ENCODE measurements around the gene PTCH2. TPM values are rescaled to one million over a fixed set of nuclear protein-coding genes. Genes with fewer than 3 reads are reported as not detected.
A peak's percentile ranks its signal among the peaks of the same experiment; 100 is the strongest.

PTCH2 gene
- polyA plus RNA-seq, 3 donors from 2014 or later: 0.20 TPM; not detected in 2

DNA sequence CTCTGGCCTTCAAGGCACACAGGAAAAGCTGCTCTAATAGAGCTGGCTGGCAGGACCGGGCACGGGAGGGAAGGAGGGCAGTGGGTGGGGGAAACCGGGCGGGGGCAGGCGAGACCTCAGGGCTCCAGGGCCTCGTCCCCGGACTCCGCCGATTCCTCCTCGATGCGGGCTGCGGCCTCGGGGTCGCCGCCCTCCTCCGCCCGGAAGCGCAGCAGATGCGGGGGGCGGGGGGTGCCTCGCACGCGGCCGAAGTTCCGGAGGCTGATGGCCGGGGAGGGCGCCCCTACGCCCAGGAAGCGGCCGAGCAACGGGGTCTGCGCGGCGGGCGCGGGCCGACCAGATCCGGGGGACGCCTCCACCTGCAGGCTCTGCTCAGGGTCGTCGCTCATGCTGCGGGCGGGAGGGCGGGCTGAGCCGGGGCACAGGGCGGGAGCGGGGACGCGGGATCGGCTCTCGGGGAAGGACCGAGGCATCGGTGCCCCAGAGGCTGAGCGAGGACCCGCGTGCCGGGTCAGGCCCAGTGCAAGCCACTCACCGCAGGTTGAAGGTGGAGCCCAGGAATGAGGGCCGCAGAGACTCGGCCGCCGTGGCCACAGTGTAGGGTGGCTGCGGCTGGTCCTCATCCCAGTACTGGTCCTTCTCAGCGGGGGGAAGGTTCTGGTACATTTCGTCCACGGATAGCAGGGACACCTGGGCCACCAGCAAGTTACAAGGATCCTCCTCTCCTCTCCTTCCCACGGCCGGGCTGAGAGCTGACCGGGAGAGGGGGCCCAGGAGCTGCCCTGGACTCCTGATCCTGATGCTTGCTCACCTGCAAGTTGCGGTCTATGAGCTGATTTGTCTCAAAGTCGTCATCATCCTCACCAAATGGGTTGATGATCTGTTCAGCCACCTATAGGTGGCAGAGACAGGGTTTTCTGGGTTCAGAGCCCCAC, 58.7 kb downstream of the PTCH2 start:
- H3K36me3 Mint-ChIP-seq: peaks cover 3 to 19% (median 14%) of the 10 kb centered on the region in 3 donors
- H3K27me3 Mint-ChIP-seq (ENCODE audit: low read depth in 3 of 3): peaks cover 0 to 2% (median 0%) of the 10 kb centered on the region in 3 donors
- DNase-seq: peak; percentile 60 to 64 (median 60)
- H3K9me3 Mint-ChIP-seq: no peaks in the 10 kb centered on the region
- peak overlapping the region; percentile 79 to 97 (median 93) for H3K27ac Mint-ChIP-seq
- peak overlapping the region; percentile 76 to 86 (median 78) for H3K4me3 Mint-ChIP-seq
- H3K4me1 Mint-ChIP-seq: peaks cover 32 to 34% of the 10 kb centered on the region in 2 donors

DNA sequence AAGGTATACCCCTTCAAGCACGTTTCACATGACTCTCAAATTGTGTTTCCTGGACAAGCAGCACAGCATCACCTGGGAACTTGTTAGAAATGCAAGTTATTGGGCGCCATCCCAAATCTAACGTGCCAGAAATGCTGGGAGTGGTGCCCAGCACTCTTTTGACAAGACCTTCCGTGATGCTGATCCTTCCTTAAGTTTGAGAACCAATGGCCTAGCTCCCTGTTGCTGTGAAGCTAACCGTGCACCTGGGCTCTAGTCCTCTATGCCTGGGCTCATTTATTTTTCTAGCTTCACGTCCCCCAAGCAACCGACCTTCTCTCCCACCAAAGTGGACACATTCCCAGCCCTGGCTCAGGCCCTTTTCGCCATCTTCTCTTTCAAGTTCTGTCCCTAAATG, 59.4 kb downstream of the PTCH2 start:
- Mint-ChIP-seq H3K27ac (peak overlapping the region; percentile 79 to 96 (median 84)), H3K4me3 (peak overlapping the region; percentile 76 to 86 (median 78)), H3K4me1 (peaks cover 36% of the 10 kb centered on the region in 2 donors), H3K9me3 (no peaks in the 10 kb centered on the region), H3K27me3 (ENCODE audit: low read depth in 3 of 3) (peaks cover 0 to 2% (median 0%) of the 10 kb centered on the region in 3 donors), H3K36me3 (peaks cover 5 to 24% (median 14%) of the 10 kb centered on the region in 3 donors)
- no peak for DNase-seq

DNA sequence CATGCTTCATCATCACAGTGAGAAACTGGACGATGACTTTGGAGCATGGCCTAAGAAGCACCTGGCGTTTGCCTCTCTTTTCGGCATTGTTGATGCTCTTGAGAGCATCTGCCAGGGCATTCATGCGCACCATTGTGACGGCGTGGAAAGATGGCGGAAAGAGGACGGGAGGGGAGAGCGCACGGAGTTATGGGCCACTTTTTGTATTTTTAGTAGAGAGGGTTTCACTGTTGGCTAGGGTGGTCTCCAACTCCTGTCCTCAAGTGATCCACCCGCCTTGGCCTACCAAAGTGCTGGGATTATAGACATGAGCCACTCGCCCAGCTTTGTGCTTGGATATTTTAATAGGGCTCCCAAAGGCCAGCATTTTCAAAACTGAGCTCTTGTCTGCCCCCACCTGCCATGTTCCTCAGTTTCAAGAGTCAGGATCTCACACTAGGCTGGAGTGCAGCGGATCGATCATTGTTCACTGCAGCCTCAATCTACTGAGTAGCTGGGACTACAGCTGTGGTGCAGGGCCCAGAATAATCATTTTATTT, 62.4 kb downstream of the PTCH2 start:
- Mint-ChIP-seq H3K9me3 (no peaks in the 10 kb centered on the region), H3K4me1 (peaks cover 45 to 54% of the 10 kb centered on the region in 2 donors), H3K27me3 (ENCODE audit: low read depth in 3 of 3) (peaks cover 2 to 8% (median 6%) of the 10 kb centered on the region in 3 donors), H3K27ac (peak overlapping the region in 1 of 6 donors; percentile 52), H3K36me3 (peaks cover 7 to 38% (median 24%) of the 10 kb centered on the region in 3 donors), H3K4me3 (no peak overlapping the region)
- no peak for DNase-seq

DNA sequence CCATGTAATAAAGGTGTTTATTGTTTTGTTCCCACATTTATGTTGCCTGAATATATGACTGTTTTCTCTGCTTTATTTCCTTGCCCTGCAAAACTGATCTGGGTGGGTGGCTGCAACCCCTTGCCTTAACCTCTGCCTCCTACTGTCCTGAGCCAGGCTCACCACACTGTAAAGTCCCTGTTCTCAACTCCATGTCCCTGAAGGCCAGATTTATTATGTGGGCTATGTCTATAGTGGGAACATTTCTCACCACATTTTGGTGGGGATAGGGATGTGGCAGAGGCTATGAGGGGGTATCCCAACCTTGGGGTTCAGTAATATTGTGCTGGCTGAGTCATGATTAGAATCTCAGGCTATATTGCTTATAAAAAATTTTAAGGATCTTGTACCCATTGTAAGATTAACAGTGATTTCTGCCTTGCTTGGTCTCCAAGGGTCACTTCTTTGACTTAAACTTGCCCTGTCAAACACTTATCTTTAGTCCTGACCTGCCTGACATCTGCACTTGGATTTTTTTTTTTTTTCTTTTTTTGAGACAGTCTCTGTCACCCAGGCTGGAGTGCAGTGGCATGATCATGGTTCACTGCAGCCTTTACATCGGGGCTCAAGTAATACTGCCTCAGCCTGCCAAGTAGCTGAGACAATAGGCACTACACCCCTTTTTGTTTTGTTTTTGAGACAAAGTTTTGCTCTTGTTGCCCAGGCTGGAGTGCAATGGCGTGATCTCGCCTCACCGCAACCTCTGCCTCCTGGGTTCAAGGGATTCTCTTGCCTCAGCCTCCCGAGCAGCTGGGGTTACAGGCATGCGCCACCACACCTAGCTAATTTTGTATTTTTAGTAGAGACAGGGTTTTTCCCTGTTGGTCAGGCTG, 64.1 kb downstream of the PTCH2 start:
- Mint-ChIP-seq H3K27me3 (ENCODE audit: low read depth in 3 of 3) (peaks cover 2 to 12% (median 9%) of the 10 kb centered on the region in 3 donors), H3K9me3 (no peaks in the 10 kb centered on the region), H3K27ac (peak overlapping the region in 5 of 6 donors; percentile 61 to 76 (median 72)), H3K36me3 (peaks cover 7 to 38% (median 24%) of the 10 kb centered on the region in 3 donors), H3K4me3 (no peak overlapping the region), H3K4me1 (peaks cover 39 to 52% of the 10 kb centered on the region in 2 donors)
- no peak for DNase-seq

DNA sequence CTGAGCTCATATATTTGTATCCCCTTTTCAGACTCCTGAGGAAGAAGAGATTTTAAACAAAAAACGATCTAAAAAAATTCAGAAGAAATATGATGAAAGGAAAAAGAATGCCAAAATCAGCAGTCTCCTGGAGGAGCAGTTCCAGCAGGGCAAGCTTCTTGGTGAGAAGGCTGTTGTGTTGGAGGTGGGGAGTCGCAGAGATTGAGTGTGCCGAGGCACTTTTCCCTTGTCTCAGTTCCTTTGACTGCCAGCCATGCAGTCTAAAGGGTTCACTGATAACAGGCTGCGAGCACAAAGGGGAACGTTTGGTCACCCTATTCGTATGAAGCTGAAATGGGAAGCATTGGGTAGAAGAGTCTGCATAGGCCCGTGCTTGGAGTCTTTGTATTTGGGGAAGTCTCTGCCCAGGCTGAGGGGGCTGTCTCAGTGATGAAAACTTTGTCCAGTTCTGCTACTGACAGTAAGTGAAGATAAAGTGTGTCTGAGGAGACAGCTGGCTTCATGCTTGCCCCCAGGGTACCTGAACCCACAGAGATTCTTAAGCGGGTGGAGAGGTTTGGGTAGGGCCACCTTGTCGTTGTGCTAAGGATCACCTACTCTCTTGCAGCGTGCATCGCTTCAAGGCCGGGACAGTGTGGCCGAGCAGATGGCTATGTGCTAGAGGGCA, 65.0 kb downstream of the PTCH2 start:
- peak overlapping the region in 2 of 5 donors; percentile 55 to 93 for H3K4me3 Mint-ChIP-seq
- H3K27me3 Mint-ChIP-seq (ENCODE audit: low read depth in 3 of 3): peaks cover 2 to 12% (median 9%) of the 10 kb centered on the region in 3 donors

DNA sequence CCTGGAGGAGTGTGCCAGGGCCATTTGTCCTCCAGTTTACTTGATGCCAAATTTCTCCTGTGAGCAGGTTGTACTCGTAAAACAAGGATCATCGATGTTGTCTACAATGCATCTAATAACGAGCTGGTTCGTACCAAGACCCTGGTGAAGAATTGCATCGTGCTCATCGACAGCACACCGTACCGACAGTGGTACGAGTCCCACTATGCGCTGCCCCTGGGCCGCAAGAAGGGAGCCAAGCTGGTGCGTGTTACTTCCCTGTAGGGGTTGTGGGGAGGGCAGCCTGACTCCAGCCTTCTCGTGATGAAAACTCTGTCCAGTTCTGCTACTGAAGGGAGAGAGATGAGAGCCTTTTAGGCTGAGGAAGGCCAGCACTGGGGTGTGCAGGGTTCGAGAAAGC, 65.5 kb downstream of the PTCH2 start:
- peaks cover 7 to 38% (median 24%) of the 10 kb centered on the region in 3 donors for H3K36me3 Mint-ChIP-seq
- H3K9me3 Mint-ChIP-seq: no peaks in the 10 kb centered on the region
- H3K27ac Mint-ChIP-seq: peak overlapping the region; percentile 81 to 98 (median 96)
- H3K4me3 Mint-ChIP-seq: peak overlapping the region; percentile 1 to 93 (median 65)
- peaks cover 2 to 12% (median 9%) of the 10 kb centered on the region in 3 donors for H3K27me3 Mint-ChIP-seq (ENCODE audit: low read depth in 3 of 3)
- H3K4me1 Mint-ChIP-seq: peaks cover 35 to 46% of the 10 kb centered on the region in 2 donors
- DNase-seq: no peak

More for the DNA sequence above, 65.0 kb downstream of the PTCH2 start:
- peaks cover 7 to 38% (median 24%) of the 10 kb centered on the region in 3 donors for H3K36me3 Mint-ChIP-seq
- no peaks in the 10 kb centered on the region for H3K9me3 Mint-ChIP-seq
- peaks cover 33 to 47% of the 10 kb centered on the region in 2 donors for H3K4me1 Mint-ChIP-seq
- peak overlapping the region; percentile 63 to 96 (median 95) for H3K27ac Mint-ChIP-seq
- DNase-seq: no peak

DNA sequence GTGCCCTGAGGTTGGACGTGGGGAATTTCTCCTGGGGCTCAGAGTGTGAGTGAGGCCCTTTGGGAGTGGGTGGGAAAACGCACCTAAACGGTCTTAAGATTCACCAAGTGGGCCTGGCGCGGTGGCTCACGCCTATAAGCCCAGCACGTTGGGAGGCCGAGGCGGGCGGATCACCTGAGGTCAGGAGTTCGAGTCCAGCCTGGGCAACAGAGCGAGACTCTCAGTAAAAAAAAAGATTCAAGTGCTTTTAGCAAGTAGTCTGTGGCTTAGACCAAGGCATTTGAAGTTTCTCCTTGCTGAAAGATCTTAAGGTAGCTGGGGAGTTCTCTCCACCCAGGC, 66.4 kb downstream of the PTCH2 start:
- Mint-ChIP-seq H3K36me3 (peaks cover 7 to 38% (median 24%) of the 10 kb centered on the region in 3 donors), H3K27me3 (ENCODE audit: low read depth in 3 of 3) (peaks cover 2 to 12% (median 9%) of the 10 kb centered on the region in 3 donors), H3K27ac (peak overlapping the region; percentile 95 to 98 (median 96))

DNA sequence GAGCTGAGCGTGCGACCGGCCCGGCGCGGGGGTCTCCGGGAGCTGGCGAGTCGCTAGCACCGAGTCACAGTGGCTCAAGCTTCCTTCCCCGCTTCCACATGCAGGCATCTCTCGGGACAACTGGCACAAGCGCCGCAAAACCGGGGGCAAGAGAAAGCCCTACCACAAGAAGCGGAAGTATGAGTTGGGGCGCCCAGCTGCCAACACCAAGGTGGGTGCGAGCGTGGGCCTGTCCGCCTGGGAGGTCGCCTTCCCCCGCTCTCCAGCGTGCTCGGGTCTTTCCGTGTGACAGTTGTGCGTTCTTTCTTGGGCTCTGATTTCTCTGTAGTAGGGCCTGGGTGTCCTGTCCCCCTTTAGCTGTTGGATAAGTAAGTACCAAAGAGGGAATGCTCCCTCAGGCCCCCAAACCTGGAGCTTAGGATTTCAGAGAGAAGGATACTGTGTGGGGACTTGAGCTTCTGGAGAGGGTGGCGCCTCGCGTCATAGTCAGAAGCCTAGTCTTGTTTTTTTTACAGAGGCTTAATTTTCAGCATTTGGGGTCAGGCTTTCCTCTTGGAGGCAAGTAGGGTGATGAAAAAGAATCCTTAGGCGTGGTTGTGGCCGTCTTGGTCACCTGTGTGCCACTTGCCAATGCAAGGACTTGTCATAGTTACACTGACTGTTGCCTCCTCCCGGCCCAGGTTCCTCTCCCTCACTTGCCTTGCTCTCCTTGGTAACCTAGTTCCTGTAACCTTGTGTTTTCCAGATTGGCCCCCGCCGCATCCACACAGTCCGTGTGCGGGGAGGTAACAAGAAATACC, 66.9 kb downstream of the PTCH2 start:
- H3K4me3 Mint-ChIP-seq: peak overlapping the region; percentile 81 to 95 (median 93)
- H3K9me3 Mint-ChIP-seq: no peaks in the 10 kb centered on the region

More for the DNA sequence above, 66.4 kb downstream of the PTCH2 start:
- Mint-ChIP-seq H3K4me1 (peaks cover 35 to 46% of the 10 kb centered on the region in 2 donors), H3K9me3 (no peaks in the 10 kb centered on the region), H3K4me3 (peak overlapping the region; percentile 81 to 95 (median 93))
- DNase-seq: no peak

DNA sequence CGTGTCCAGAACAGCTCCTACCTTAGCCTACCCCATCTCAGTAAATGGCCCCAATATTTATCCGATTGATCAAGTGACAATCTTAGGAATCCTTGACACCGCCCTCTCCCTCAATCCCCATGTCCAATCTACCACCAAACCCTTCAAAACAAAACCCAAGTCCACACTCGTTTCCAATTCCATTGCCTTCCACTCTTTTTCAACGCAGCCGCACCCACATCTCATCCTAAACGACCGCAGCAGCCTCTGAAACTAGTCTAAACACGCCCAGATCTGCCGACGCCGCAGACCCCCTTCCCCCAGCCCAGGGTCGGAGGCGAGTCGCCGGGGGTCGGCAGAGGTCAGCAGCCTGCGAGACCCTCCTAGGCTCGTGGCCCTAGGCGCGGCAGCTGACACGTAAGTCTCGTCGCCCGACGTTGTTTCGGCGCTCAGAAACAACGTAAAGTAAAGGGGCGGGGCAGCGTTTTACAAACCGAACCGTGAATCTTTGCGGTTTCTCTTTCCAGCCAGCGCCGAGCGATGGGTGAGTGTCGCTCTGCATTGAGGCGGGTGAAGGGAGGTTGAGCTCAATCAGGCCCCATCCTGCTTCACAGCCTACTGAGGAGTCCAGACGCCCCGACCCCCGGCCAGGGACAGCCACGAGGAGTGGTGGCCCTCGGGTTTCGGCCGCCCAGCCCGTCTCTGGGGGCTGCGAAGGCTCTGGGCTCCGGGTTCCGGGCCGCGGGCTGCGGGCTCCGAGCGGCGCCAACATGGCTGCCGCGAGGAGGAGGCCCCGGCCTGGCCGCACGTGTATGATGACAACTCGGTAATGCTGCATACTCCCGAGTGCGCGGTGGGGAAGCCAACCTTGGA, 67.7 kb downstream of the PTCH2 start, which contains the start of gene RPS8:
Gene RPS8, plus strand, starts transcription at position 463 of the 852 bp plus-strand sequence. Its CDS starts 57 bp downstream, at position 520.
- Mint-ChIP-seq H3K4me3 (peak within 1 kb of the TSS; percentile 87 to 96 (median 95)), H3K36me3 (peaks cover 4 to 24% (median 14%) of the 10 kb centered on the region in 3 donors), H3K27ac (peak within 1 kb of the TSS; percentile 95 to 99 (median 98)), H3K9me3 (no peaks in the 10 kb centered on the region), H3K27me3 (ENCODE audit: low read depth in 3 of 3) (peaks cover 2 to 12% (median 9%) of the 10 kb centered on the region in 3 donors), H3K4me1 (peaks cover 32 to 46% of the 10 kb centered on the region in 2 donors)
- DNase-seq: peak; percentile 88 to 89 (median 88)

More for the DNA sequence above, 66.9 kb downstream of the PTCH2 start:
- Mint-ChIP-seq H3K27me3 (ENCODE audit: low read depth in 3 of 3) (peaks cover 2 to 12% (median 9%) of the 10 kb centered on the region in 3 donors), H3K27ac (peak overlapping the region; percentile 95 to 98 (median 96)), H3K36me3 (peaks cover 5 to 32% (median 19%) of the 10 kb centered on the region in 3 donors), H3K4me1 (peaks cover 34 to 46% of the 10 kb centered on the region in 2 donors)
- DNase-seq: peak in 2 of 3 donors; percentile 66 to 70
